Cardiac ventricle fibroblast (primary cell): ENCODE results near the gene GPI. TPM values are rescaled to one million over a fixed set of nuclear protein-coding genes. Genes with fewer than 3 reads are reported as not detected.

Experiments used
- total RNA-seq: library from RNA; depleted of rRNA; stranded (reverse); fragments of >200 nt; gene quantifications from 2 replicates; pipeline ENCODE4 v1.2.3, GENCODE V29; 2015

The GPI gene
- 290 and 331 TPM in 2 replicates for total RNA-seq

DNA sequence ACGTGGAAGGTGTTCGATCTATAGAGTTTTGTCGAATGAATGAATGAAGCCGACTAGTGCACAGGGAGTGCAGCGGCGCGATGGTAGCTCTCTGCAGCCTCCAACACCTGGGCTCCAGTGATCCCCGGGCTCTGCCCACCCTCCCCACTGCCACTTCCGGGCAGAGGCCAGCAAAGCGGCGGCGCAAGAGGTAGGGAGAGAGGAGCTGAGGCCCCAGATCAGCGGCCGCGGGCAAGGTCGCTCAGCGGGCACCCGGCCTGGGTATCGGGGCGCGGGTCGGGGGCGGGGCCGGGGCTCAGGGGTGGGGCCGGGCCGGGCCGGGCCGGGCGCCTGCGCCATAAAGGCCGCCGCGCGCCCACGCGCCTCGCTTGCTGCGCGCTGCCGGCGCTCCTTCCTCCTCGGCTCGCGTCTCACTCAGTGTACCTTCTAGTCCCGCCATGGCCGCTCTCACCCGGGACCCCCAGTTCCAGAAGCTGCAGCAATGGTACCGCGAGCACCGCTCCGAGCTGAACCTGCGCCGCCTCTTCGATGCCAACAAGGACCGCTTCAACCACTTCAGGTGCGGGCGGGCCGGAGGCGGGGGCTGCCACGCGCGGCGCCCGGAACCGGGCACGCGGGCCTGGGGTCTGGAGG is at the start of gene GPI:
Gene GPI (plus strand): TSS at position 367 of the 633 bp plus-strand sequence. CDS start 71 bp downstream, at position 438.

DNA sequence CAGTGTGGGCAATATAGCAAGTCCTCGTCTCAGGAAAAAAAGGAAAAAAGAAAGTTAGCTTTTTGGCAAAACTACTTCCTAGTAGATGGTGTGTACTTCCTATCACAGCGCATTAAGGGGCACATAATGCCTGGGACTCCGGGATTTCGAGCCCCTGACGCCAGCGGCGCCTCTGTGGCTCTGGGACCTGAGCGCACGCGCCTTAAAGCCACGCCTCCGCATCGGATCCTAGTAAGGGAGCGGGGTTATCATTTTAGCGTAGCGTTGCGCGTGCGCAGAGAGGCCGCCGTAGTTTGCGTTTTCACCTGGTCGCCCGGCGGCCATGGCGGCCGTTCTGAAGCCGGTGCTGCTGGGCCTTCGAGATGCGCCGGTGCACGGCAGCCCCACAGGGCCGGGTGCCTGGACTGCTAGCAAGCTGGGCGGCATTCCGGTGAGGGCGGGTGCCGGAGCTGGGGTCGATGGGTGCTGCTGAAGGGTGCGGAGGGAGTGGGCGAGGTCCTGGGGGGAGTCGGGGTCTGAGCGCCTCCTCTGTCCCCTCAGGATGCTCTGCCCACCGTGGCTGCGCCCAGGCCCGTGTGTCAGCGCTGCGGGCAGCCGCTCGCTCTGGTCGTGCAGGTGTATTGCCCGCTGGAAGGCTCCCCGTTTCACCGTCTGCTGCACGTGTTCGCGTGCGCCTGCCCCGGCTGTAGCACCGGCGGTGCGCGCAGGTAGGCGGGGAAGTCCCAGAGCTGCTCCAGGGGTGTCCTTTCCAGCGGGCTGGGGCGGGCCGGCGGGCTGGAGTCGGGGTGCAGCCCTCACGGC is 39.3 kb downstream of the GPI start, which contains the start of gene PDCD2L:
Gene PDCD2L (plus strand): TSS at position 291 of the 801 bp plus-strand sequence. CDS start 32 bp downstream, at position 323.

Other genes starting within 250 kb of the GPI start
- 37.6 and 55.4 TPM in 2 replicates for gene LSM14A, start 192.7 kb upstream of the GPI start, total RNA-seq
- gene GARRE1, start 110.6 kb upstream of the GPI start, total RNA-seq, result 8.0 and 9.5 TPM in 2 replicates
- gene PDCD2L, start 39.2 kb downstream of the GPI start, total RNA-seq, result 3.1 and 5.3 TPM in 2 replicates
- gene UBA2, start 63.2 kb downstream of the GPI start, total RNA-seq, result 45.6 and 46.8 TPM in 2 replicates
- gene WTIP, start 116.6 kb downstream of the GPI start, total RNA-seq, result 19.1 and 24.3 TPM in 2 replicates